ENCODE data around the gene TBPL1. TPM values are rescaled to one million over a fixed set of nuclear protein-coding genes. Genes with fewer than 3 reads are reported as not detected.

TBPL1 gene
- total RNA-seq, 4 donors from 2014 or later = 4.4 to 30.6 (median 19.7) TPM

- H3K36me3 ChIP-seq = no peaks in the 10 kb centered on the region
- no peaks in the 10 kb centered on the region for H3K9me3 ChIP-seq
- no peak overlapping the region for H3K27ac ChIP-seq
- TF ChIP-seq CTCF (IDR thresholded peaks at IDR 0.05) (no peak), POLR2A (IDR thresholded peaks at IDR 0.05) (no peak)
- H3K4me1 ChIP-seq = peaks cover 0 to 6% of the 10 kb centered on the region in 2 donors
- intact Hi-C loops (cut with DNase I; ENCODE audit: low total_unique reads) = no loop called here
- H3K27me3 ChIP-seq = no peaks in the 10 kb centered on the region
- DNase-seq = no peak
- no peak overlapping the region for H3K4me3 ChIP-seq
Observed at GRCh38 chr6:134039116-134039515, 86.1 kb downstream of the TBPL1 start.

Small RNA genes within 50 kb of the gene (small RNA-seq; reads per million reads assigned to genes)
- gene AL449363.1 = not detected

Other genes with a start within 250 kb of the TBPL1 start
- gene TCF21, start 64.1 kb upstream of the TBPL1 start, total RNA-seq = 1 to 10 TPM; 1.5 to 9.1 (median 4.7) TPM
- 1 to 10 TPM; 1.5 to 10.0 (median 2.4) TPM for gene SLC2A12, start 99.4 kb downstream of the TBPL1 start, total RNA-seq

All from uterus (tissue), 4 donors.